Measurements from ENCODE around the gene FAM114A1. TPM values are rescaled to one million over a fixed set of nuclear protein-coding genes. Genes with fewer than 3 reads are reported as not detected.
A peak's percentile ranks its signal among the peaks of the same experiment; 100 is the strongest.

The FAM114A1 gene
- total RNA-seq, 1 donor from 2014 or later = 57.4 TPM

- no peaks in the 10 kb centered on the region for H3K36me3 ChIP-seq (ENCODE audit: control insufficient read depth in 3 of 3, insufficient read depth in 3 of 3, low read length in 3 of 3)
- no peak overlapping the region for H3K4me3 ChIP-seq (ENCODE audit: low read length in 3 of 3)
- H3K27ac ChIP-seq (ENCODE audit: low read depth, low read length) = no peak overlapping the region
- H3K9me3 ChIP-seq (ENCODE audit: control insufficient read depth in 3 of 3, low read length in 3 of 3) = peaks cover 0 to 3% (median 0%) of the 10 kb centered on the region in 3 donors
- H3K27me3 ChIP-seq (ENCODE audit: control insufficient read depth in 3 of 3, insufficient read depth in 3 of 3, low read length in 3 of 3) = no peaks in the 10 kb centered on the region
- H3K9ac ChIP-seq (ENCODE audit: low read depth in 1 of 3, low read length in 3 of 3) = no peak overlapping the region
- H3K4me1 ChIP-seq (ENCODE audit: control insufficient read depth in 3 of 3, insufficient read depth in 3 of 3, low read length in 3 of 3) = no peaks in the 10 kb centered on the region
These were observed 34.7 kb upstream of the FAM114A1 start for GRCh38 chr4:38832624-38833528.

GRCh38 chr4:38834570-38834969 is 33.0 kb upstream of the FAM114A1 start:
- H3K4me1 ChIP-seq (ENCODE audit: control insufficient read depth in 3 of 3, insufficient read depth in 3 of 3, low read length in 3 of 3) = no peaks in the 10 kb centered on the region
- no peak overlapping the region for H3K9ac ChIP-seq (ENCODE audit: low read depth in 1 of 3, low read length in 3 of 3)
- no peak overlapping the region for H3K4me3 ChIP-seq (ENCODE audit: low read length in 3 of 3)
- no peak overlapping the region for H3K27ac ChIP-seq (ENCODE audit: low read depth, low read length)
- H3K27me3 ChIP-seq (ENCODE audit: control insufficient read depth in 3 of 3, insufficient read depth in 3 of 3, low read length in 3 of 3) = no peaks in the 10 kb centered on the region
- H3K36me3 ChIP-seq (ENCODE audit: control insufficient read depth in 3 of 3, insufficient read depth in 3 of 3, low read length in 3 of 3) = no peaks in the 10 kb centered on the region
- peaks cover 0 to 3% (median 0%) of the 10 kb centered on the region in 3 donors for H3K9me3 ChIP-seq (ENCODE audit: control insufficient read depth in 3 of 3, low read length in 3 of 3)

GRCh38 chr4:38837334-38837733 is 30.3 kb upstream of the FAM114A1 start:
- Histone ChIP-seq H3K27me3 (ENCODE audit: control insufficient read depth in 3 of 3, insufficient read depth in 3 of 3, low read length in 3 of 3) (no peaks in the 10 kb centered on the region), H3K4me3 (ENCODE audit: low read length in 3 of 3) (no peak overlapping the region), H3K9me3 (ENCODE audit: control insufficient read depth in 3 of 3, low read length in 3 of 3) (peaks cover 0 to 3% (median 0%) of the 10 kb centered on the region in 3 donors), H3K27ac (ENCODE audit: low read depth, low read length) (no peak overlapping the region), H3K4me1 (ENCODE audit: control insufficient read depth in 3 of 3, insufficient read depth in 3 of 3, low read length in 3 of 3) (no peaks in the 10 kb centered on the region), H3K9ac (ENCODE audit: low read depth in 1 of 3, low read length in 3 of 3) (no peak overlapping the region), H3K36me3 (ENCODE audit: control insufficient read depth in 3 of 3, insufficient read depth in 3 of 3, low read length in 3 of 3) (no peaks in the 10 kb centered on the region)

GRCh38 chr4:38837849-38838248 is 29.8 kb upstream of the FAM114A1 start:
- no peaks in the 10 kb centered on the region for H3K27me3 ChIP-seq (ENCODE audit: control insufficient read depth in 3 of 3, insufficient read depth in 3 of 3, low read length in 3 of 3)
- no peak overlapping the region for H3K27ac ChIP-seq (ENCODE audit: low read depth, low read length)
- H3K36me3 ChIP-seq (ENCODE audit: control insufficient read depth in 3 of 3, insufficient read depth in 3 of 3, low read length in 3 of 3) = no peaks in the 10 kb centered on the region
- H3K9ac ChIP-seq (ENCODE audit: low read depth in 1 of 3, low read length in 3 of 3) = no peak overlapping the region
- peaks cover 0 to 3% (median 0%) of the 10 kb centered on the region in 3 donors for H3K9me3 ChIP-seq (ENCODE audit: control insufficient read depth in 3 of 3, low read length in 3 of 3)
- H3K4me1 ChIP-seq (ENCODE audit: control insufficient read depth in 3 of 3, insufficient read depth in 3 of 3, low read length in 3 of 3) = no peaks in the 10 kb centered on the region
- H3K4me3 ChIP-seq (ENCODE audit: low read length in 3 of 3) = no peak overlapping the region

GRCh38 chr4:38842994-38843393 is 24.6 kb upstream of the FAM114A1 start:
- Histone ChIP-seq H3K36me3 (ENCODE audit: control insufficient read depth in 3 of 3, insufficient read depth in 3 of 3, low read length in 3 of 3) (no peaks in the 10 kb centered on the region), H3K4me1 (ENCODE audit: control insufficient read depth in 3 of 3, insufficient read depth in 3 of 3, low read length in 3 of 3) (no peaks in the 10 kb centered on the region), H3K27ac (ENCODE audit: low read depth, low read length) (no peak overlapping the region), H3K27me3 (ENCODE audit: control insufficient read depth in 3 of 3, insufficient read depth in 3 of 3, low read length in 3 of 3) (no peaks in the 10 kb centered on the region), H3K4me3 (ENCODE audit: low read length in 3 of 3) (no peak overlapping the region), H3K9me3 (ENCODE audit: control insufficient read depth in 3 of 3, low read length in 3 of 3) (no peaks in the 10 kb centered on the region), H3K9ac (ENCODE audit: low read depth in 1 of 3, low read length in 3 of 3) (no peak overlapping the region)

DNA sequence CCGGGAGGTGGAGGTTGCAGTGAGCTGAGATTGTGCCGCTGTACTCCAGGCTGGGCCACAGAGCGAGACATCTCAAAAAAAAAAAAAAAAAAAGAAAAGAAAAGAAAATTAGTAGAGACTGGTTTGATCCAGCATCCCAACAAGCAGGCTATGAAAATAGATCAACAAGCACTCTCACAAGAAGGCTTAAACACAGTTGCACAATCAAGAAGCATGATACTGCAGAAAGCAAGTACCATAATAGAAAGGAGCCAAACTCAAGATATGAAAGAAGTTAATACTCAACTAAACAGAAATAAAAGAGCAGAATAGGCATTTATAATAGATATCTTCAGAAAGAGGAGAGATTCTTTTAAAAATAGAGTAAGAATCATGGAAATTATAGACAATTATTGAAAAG is 21.6 kb upstream of the FAM114A1 start:
- Histone ChIP-seq H3K27ac (ENCODE audit: low read depth, low read length) (no peak overlapping the region), H3K9ac (ENCODE audit: low read depth in 1 of 3, low read length in 3 of 3) (no peak overlapping the region), H3K9me3 (ENCODE audit: control insufficient read depth in 3 of 3, low read length in 3 of 3) (no peaks in the 10 kb centered on the region), H3K36me3 (ENCODE audit: control insufficient read depth in 3 of 3, insufficient read depth in 3 of 3, low read length in 3 of 3) (no peaks in the 10 kb centered on the region), H3K27me3 (ENCODE audit: control insufficient read depth in 3 of 3, insufficient read depth in 3 of 3, low read length in 3 of 3) (no peaks in the 10 kb centered on the region), H3K4me3 (ENCODE audit: low read length in 3 of 3) (no peak overlapping the region), H3K4me1 (ENCODE audit: control insufficient read depth in 3 of 3, insufficient read depth in 3 of 3, low read length in 3 of 3) (no peaks in the 10 kb centered on the region)

DNA sequence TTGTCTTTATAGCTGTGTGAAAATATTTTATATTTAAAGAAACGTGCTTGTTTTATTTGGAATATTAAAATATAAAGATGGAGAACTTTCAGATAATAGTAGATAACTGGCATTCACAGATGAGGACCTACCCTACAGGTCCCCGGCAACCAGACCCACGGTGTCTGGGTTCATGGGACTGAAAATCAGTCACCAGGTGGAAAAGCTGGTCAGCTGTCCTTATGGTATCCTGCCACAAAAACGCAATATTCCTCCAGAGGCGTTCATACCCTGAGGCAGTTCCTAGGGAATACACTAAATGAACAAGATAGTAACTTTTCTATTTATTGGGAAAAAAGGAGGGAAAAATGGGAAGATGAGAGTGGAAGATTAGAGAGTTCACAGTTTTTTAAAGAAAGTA is 12.1 kb upstream of the FAM114A1 start:
- no peak overlapping the region for H3K27ac ChIP-seq (ENCODE audit: low read depth, low read length)
- H3K9ac ChIP-seq (ENCODE audit: low read depth in 1 of 3, low read length in 3 of 3) = no peak overlapping the region
- H3K4me3 ChIP-seq (ENCODE audit: low read length in 3 of 3) = no peak overlapping the region

DNA sequence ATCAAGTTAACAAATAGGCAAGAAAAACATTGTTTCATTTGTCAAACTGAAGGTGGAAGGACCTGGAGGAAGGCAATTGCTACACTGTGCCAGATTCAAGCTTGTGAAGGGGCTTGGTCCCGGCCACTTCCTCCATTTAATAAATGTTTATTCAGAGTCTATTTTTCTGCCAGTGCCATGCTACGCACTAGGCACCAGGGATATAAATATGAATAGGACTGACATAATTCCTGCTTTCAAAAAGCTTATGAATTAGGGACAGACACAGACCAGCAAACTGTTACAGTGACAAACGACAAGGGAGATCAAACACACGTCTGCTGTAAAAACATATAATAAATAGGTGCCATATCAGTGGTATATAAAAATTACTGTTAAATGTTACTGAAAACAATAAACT is 11.6 kb upstream of the FAM114A1 start:
- H3K36me3 ChIP-seq (ENCODE audit: control insufficient read depth in 3 of 3, insufficient read depth in 3 of 3, low read length in 3 of 3) = no peaks in the 10 kb centered on the region
- H3K4me3 ChIP-seq (ENCODE audit: low read length in 3 of 3) = peak overlapping the region in 2 of 3 donors; percentile 6 to 50
- no peaks in the 10 kb centered on the region for H3K27me3 ChIP-seq (ENCODE audit: control insufficient read depth in 3 of 3, insufficient read depth in 3 of 3, low read length in 3 of 3)
- peaks cover 0 to 2% (median 0%) of the 10 kb centered on the region in 3 donors for H3K4me1 ChIP-seq (ENCODE audit: control insufficient read depth in 3 of 3, insufficient read depth in 3 of 3, low read length in 3 of 3)
- H3K9me3 ChIP-seq (ENCODE audit: control insufficient read depth in 3 of 3, low read length in 3 of 3) = no peaks in the 10 kb centered on the region
- no peak overlapping the region for H3K27ac ChIP-seq (ENCODE audit: low read depth, low read length)
- H3K9ac ChIP-seq (ENCODE audit: low read depth in 1 of 3, low read length in 3 of 3) = no peak overlapping the region

More for the DNA sequence above, 12.1 kb upstream of the FAM114A1 start:
- no peaks in the 10 kb centered on the region for H3K27me3 ChIP-seq (ENCODE audit: control insufficient read depth in 3 of 3, insufficient read depth in 3 of 3, low read length in 3 of 3)
- H3K4me1 ChIP-seq (ENCODE audit: control insufficient read depth in 3 of 3, insufficient read depth in 3 of 3, low read length in 3 of 3) = peaks cover 0 to 2% (median 0%) of the 10 kb centered on the region in 3 donors
- H3K36me3 ChIP-seq (ENCODE audit: control insufficient read depth in 3 of 3, insufficient read depth in 3 of 3, low read length in 3 of 3) = no peaks in the 10 kb centered on the region
- no peaks in the 10 kb centered on the region for H3K9me3 ChIP-seq (ENCODE audit: control insufficient read depth in 3 of 3, low read length in 3 of 3)

- H3K27me3 ChIP-seq (ENCODE audit: control insufficient read depth in 3 of 3, insufficient read depth in 3 of 3, low read length in 3 of 3) = no peaks in the 10 kb centered on the region
- H3K36me3 ChIP-seq (ENCODE audit: control insufficient read depth in 3 of 3, insufficient read depth in 3 of 3, low read length in 3 of 3) = no peaks in the 10 kb centered on the region
- no peaks in the 10 kb centered on the region for H3K9me3 ChIP-seq (ENCODE audit: control insufficient read depth in 3 of 3, low read length in 3 of 3)
- H3K4me1 ChIP-seq (ENCODE audit: control insufficient read depth in 3 of 3, insufficient read depth in 3 of 3, low read length in 3 of 3) = peaks cover 0 to 2% (median 0%) of the 10 kb centered on the region in 3 donors
- peak within 1 kb of the TSS; percentile 22 for H3K27ac ChIP-seq (ENCODE audit: low read depth, low read length)
- peak within 1 kb of the TSS in 2 of 3 donors; percentile 6 to 50 for H3K4me3 ChIP-seq (ENCODE audit: low read length in 3 of 3)
- no peak within 1 kb of the TSS for H3K9ac ChIP-seq (ENCODE audit: low read depth in 1 of 3, low read length in 3 of 3)
These were observed 10.9 kb upstream of the FAM114A1 start, which contains the start of gene TLR6 for GRCh38 chr4:38856524-38857337. TLR6 (minus strand) TSS chr4:38856817; CDS start chr4:38829473, 27,344 bp downstream.
